Activated CD8-positive, alpha-beta memory T cell treated with anti-CD3 and anti-CD28 coated beads for 4 hours (primary cell): ENCODE results near the gene CACNA2D1.

Experiments used
- DNase-seq, 2 donors: peaks; one replicate each; pipeline ENCODE4 v3.0.0-alpha.2; 2020; ENCODE audit warnings: low read depth in 2 of 2

CACNA2D1 gene

GRCh38 chr7:82114237-82114636, 329.3 kb downstream of the CACNA2D1 start:
- no peak for DNase-seq

GRCh38 chr7:82110146-82110840, 333.3 kb downstream of the CACNA2D1 start:
- no peak for DNase-seq

GRCh38 chr7:82109288-82109687, 334.3 kb downstream of the CACNA2D1 start:
- DNase-seq = no peak

- no peak for DNase-seq
Observed at GRCh38 chr7:82106201-82106600, 337.4 kb downstream of the CACNA2D1 start.

GRCh38 chr7:82105463-82105862, 338.1 kb downstream of the CACNA2D1 start:
- DNase-seq = no peak

GRCh38 chr7:82098414-82098813, 345.2 kb downstream of the CACNA2D1 start:
- DNase-seq = no peak

GRCh38 chr7:82091126-82091684, 352.4 kb downstream of the CACNA2D1 start:
- DNase-seq = no peak

- no peak for DNase-seq
Observed at GRCh38 chr7:82087099-82087498, 356.5 kb downstream of the CACNA2D1 start.

- no peak for DNase-seq
Observed at GRCh38 chr7:82085116-82085515, 358.5 kb downstream of the CACNA2D1 start.

GRCh38 chr7:82081644-82082224, 361.8 kb downstream of the CACNA2D1 start:
- DNase-seq = no peak

- no peak for DNase-seq
Observed at GRCh38 chr7:82080254-82080927, 363.2 kb downstream of the CACNA2D1 start.

GRCh38 chr7:82079527-82079926, 364.1 kb downstream of the CACNA2D1 start:
- no peak for DNase-seq

GRCh38 chr7:82078807-82079206, 364.8 kb downstream of the CACNA2D1 start:
- DNase-seq = no peak

- DNase-seq = no peak
Observed at GRCh38 chr7:82071468-82071867, 372.1 kb downstream of the CACNA2D1 start.

GRCh38 chr7:82067628-82068264, 375.8 kb downstream of the CACNA2D1 start:
- no peak for DNase-seq

GRCh38 chr7:82057476-82057875, 386.1 kb downstream of the CACNA2D1 start:
- no peak for DNase-seq

- DNase-seq = no peak
Observed at GRCh38 chr7:82056282-82056681, 387.3 kb downstream of the CACNA2D1 start.

GRCh38 chr7:82054544-82054943, 389.0 kb downstream of the CACNA2D1 start:
- no peak for DNase-seq

GRCh38 chr7:82053453-82054032, 390.0 kb downstream of the CACNA2D1 start:
- no peak for DNase-seq

- no peak for DNase-seq
Observed at GRCh38 chr7:82051601-82052000, 392.0 kb downstream of the CACNA2D1 start.

GRCh38 chr7:82050792-82051191, 392.8 kb downstream of the CACNA2D1 start:
- no peak for DNase-seq
